Heart right ventricle (tissue), 16 donors: ENCODE results near the gene ACVR1. TPM values are rescaled to one million over a fixed set of nuclear protein-coding genes. Genes with fewer than 3 reads are reported as not detected.

Experiments used
- ATAC-seq, 8 donors: fragments of 200-7000 bp; cut with Tn5 transposase; one replicate each; pipeline ENCODE4 v1.9.1; 2020; ENCODE audit warnings: mild to moderate bottlenecking in 8 of 8, moderate library complexity in 8 of 8, moderate number of reproducible peaks in 1 of 8
- DNase-seq, 2 donors: peaks; one replicate each; pipeline ENCODE4 v3.0.0-alpha.2; 2020
- H3K27ac ChIP-seq, 10 donors: fragments of 200-600 bp; sonication (generic) in 2 of 10; one replicate each; pipeline versions ENCODE4 v1.5.0 to v1.8.0; 2020 to 2022; ENCODE audit warnings: mild to moderate bottlenecking in 3 of 10
- H3K27me3 ChIP-seq, 7 donors: fragments of 200-600 bp; one replicate each; pipeline ENCODE4 v1.8.0; 2021 to 2022; ENCODE audit warnings: mild to moderate bottlenecking in 2 of 7
- H3K36me3 ChIP-seq, 9 donors: fragments of 200-600 bp; sonication (generic) in 1 of 9; one replicate each; pipeline versions ENCODE4 v1.5.0 to v1.8.0; 2020 to 2022; ENCODE audit warnings: mild to moderate bottlenecking in 2 of 9
- H3K4me1 ChIP-seq, 9 donors: fragments of 200-600 bp; sonication (generic) in 1 of 9; one replicate each; pipeline versions ENCODE4 v1.5.0 to v1.8.0; 2020 to 2022; ENCODE audit warnings: mild to moderate bottlenecking in 4 of 9
- H3K4me3 ChIP-seq, 10 donors: fragments of 200-600 bp; sonication (generic) in 2 of 10; one replicate each; pipeline versions ENCODE4 v1.5.0 to v1.8.0; 2020 to 2022; ENCODE audit warnings: mild to moderate bottlenecking in 7 of 10, moderate library complexity in 2 of 10
- H3K9me3 ChIP-seq, 11 donors: fragments of 200-600 bp in 10 of 11; sonication (generic) in 2 of 11; one replicate each; pipeline versions ENCODE4 v1.5.0 to v1.8.0; 2013 to 2022; ENCODE audit warnings: mild to moderate bottlenecking in 2 of 11, control low read depth in 1 of 11, moderate library complexity in 1 of 11
- CTCF ChIP-seq, 9 donors: fragments of 200-600 bp; sonication (generic) in 2 of 9; IDR thresholded peaks; one replicate each; pipeline versions ENCODE4 v1.5.0 to v1.8.0; 2021 to 2022; ENCODE audit warnings: antibody characterized with exemption in 9 of 9, mild to moderate bottlenecking in 5 of 9, moderate library complexity in 1 of 9
- WGBS, 2 donors: extraction: QIAGEN DNeasy Blood & Tissue Kit; methylation state at CpG; one replicate each; pipeline ENCODE4 v1.1.7; 2013; ENCODE audit warnings: inconsistent platforms in 1 of 2; 5-methylcytosine and 5-hydroxymethylcytosine counted together
- intact Hi-C, 10 donors: fragments of 100-400 bp; cut with DNase I; formaldehyde crosslinking; loops; one replicate each; pipeline versions ENCODE4 v1.11.1 to v1.14.2; 2022
- polyA plus RNA-seq, 2 donors: library from polyadenylated mRNA; stranded (reverse); fragments of 200-250 nt; gene quantifications; one replicate each; pipeline ENCODE4 v1.2.3, GENCODE V29; 2013
- total RNA-seq, 10 donors: library from RNA; stranded (reverse); fragmentation: NEBNext Ultra II Directional in 3 of 10; extraction: Animal tissue kit (Norgen Biotek cat#: 25700) in 3 of 10; gene quantifications; one replicate each; pipeline versions ENCODE4 v1.2.1 to v1.2.4, GENCODE V29; 2021 to 2023
- donor health status: Arrhythmogenic right ventricular cardiomyopathy.
- donor health status: ischemic (EF 13 %, LVEDD 7.1; RV severe dilation, severe dysfunction).
- donor health status: healthy with polysubstance abuse.
- donor health status: DM: no; HTN: yes; CAD: no.
- donor health status: DM: no; HTN: no; CAD: no.
- donor health status: ischemic (EF 25% LVEDD 6.9; RV normal size, moderate dysfunction).
- donor health status: ischemic (EF 25% LVEDD 5.7; RV mildly dilated, moderate dysfunction).
- donor health status: healthy.
- donor health status: DM: yes; HTN: yes; CAD: no.
- donor health status: Ischemic cardiomyopathy.
- donor health status: ischemic (EF 35%, LVEDD 5.7; RV mildly dilated, moderate dysfunction).
- donor health status: nonischemic (EF 11% LVEDD 7.7; RV severe dilation, severe dysfunction).
- donor health status: DM: yes; HTN: yes; CAD: no.
- donor health status: PGD.
- donor health status: ischemic (EF 29% LVEDD 5.4; RV normal size, mild dysfunction).
- donor health status: nonischemic (EF 23%, LVEDD 6.1; RV moderate dilation, normal function).

The ACVR1 gene
- total and polyA plus RNA-seq, 12 donors: 4.2 to 32.7 (median 22.2) TPM

GRCh38 chr2:157871415-157871814 is 4.7 kb downstream of the ACVR1 start:
- no peaks in the 10 kb centered on the region for H3K9me3 ChIP-seq
- ATAC-seq (no peak), DNase-seq (no peak)
- H3K27me3 ChIP-seq: no peaks in the 10 kb centered on the region
- peaks cover 5 to 80% (median 38%) of the 10 kb centered on the region in 9 donors for H3K4me1 ChIP-seq
- no peak for TF ChIP-seq CTCF (IDR thresholded peaks at IDR 0.05)
- intact Hi-C loops: loop anchor here in 3 of 10 donors (5.0 to 10.0 kb wide), 3 partner anchors 34 to 133 kb away; no protein-coding TSS in a partner anchor
- no peak overlapping the region for H3K27ac ChIP-seq
- H3K4me3 ChIP-seq: no peak overlapping the region
- 95 to 96% methylated on average over 3 of the region's 3 CpGs for WGBS, 2 donors
- H3K36me3 ChIP-seq: no peaks in the 10 kb centered on the region

- no peak for TF ChIP-seq CTCF (IDR thresholded peaks at IDR 0.05)
- Histone ChIP-seq H3K4me3 (no peak overlapping the region), H3K36me3 (no peaks in the 10 kb centered on the region), H3K27me3 (no peaks in the 10 kb centered on the region), H3K27ac (no peak overlapping the region), H3K4me1 (peaks cover 3 to 91% (median 43%) of the 10 kb centered on the region in 9 donors), H3K9me3 (no peaks in the 10 kb centered on the region)
- no peak for DNase-seq
- 69 to 73% methylated on average over 2 of the region's 2 CpGs for WGBS, 2 donors
- intact Hi-C loops: no loop called here
- ATAC-seq: no peak
Observed at GRCh38 chr2:157868993-157869392, 7.1 kb downstream of the ACVR1 start.

- ATAC-seq (no peak), DNase-seq (no peak)
- H3K4me3 ChIP-seq: no peak overlapping the region
- no peak for TF ChIP-seq CTCF (IDR thresholded peaks at IDR 0.05)
- no peaks in the 10 kb centered on the region for H3K36me3 ChIP-seq
- peaks cover 3 to 80% (median 34%) of the 10 kb centered on the region in 9 donors for H3K4me1 ChIP-seq
- intact Hi-C loops: no loop called here
- no peak overlapping the region for H3K27ac ChIP-seq
- no peaks in the 10 kb centered on the region for H3K27me3 ChIP-seq
- H3K9me3 ChIP-seq: no peaks in the 10 kb centered on the region
Observed at GRCh38 chr2:157867703-157868102, 8.4 kb downstream of the ACVR1 start.

- intact Hi-C loops: no loop called here
- Histone ChIP-seq H3K9me3 (no peaks in the 10 kb centered on the region), H3K27me3 (no peaks in the 10 kb centered on the region), H3K36me3 (no peaks in the 10 kb centered on the region), H3K4me1 (peaks cover 3 to 74% (median 34%) of the 10 kb centered on the region in 9 donors), H3K27ac (no peak overlapping the region), H3K4me3 (no peak overlapping the region)
- DNase-seq (no peak), ATAC-seq (peak in 1 of 8 donors; percentile 20)
- TF ChIP-seq CTCF (IDR thresholded peaks at IDR 0.05): no peak
- WGBS, 2 donors: 68 to 78% methylated on average over 4 of the region's 4 CpGs
Observed at GRCh38 chr2:157866666-157867642, 9.2 kb downstream of the ACVR1 start.
